ENCODE results near the gene SFXN1.

Gene SFXN1

DNA sequence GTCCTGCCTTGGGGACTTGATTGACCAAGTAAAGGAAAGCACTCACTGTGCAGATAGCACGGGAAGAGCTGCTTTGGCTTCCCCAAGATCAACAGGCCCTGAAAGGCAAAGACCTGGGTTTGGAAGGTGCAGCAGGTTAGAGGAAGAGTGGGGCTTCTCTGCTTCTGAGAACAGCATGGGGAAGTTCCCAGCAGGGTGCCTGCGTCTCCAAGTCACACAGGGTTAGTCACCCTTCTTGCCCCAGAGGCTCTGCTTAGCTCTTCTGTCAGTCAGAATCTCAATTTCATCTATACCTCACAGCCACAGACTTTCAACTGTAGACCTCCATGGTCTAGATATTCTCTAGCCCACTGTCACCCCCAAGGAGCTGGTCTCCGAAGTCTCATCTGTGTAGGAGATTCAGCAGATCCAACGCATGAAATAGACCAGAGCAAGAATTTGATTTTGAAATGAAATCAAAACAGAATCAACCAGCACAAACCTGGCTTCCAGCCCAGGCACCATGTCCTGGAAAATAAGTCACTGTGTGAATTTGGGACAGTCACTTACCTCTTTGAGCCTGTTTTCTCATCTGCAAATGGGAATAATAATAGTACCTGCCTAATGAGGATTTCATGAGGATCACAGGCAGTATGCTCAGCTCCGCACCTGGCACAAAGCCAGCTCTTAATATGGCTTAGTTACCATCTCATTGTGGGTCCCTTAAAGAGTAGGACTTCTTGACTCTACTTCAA is 64.0 kb downstream of the SFXN1 start:
- TF ChIP-seq, protein P1, sequence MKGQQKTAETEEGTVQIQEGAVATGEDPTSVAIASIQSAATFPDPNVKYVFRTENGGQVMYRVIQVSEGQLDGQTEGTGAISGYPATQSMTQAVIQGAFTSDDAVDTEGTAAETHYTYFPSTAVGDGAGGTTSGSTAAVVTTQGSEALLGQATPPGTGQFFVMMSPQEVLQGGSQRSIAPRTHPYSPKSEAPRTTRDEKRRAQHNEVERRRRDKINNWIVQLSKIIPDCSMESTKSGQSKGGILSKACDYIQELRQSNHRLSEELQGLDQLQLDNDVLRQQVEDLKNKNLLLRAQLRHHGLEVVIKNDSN (IDR thresholded peaks at IDR 0.05): no peak
- TF ChIP-seq TEAD4 (IDR thresholded peaks at IDR 0.05): no peak
- no peak for TF ChIP-seq YY1 (IDR thresholded peaks at IDR 0.05; ENCODE audit: low read depth)
- no peak for TF ChIP-seq FOXM1 (IDR thresholded peaks at IDR 0.05; ENCODE audit: borderline replicate concordance, low read depth)
- TF ChIP-seq ZBTB7A (IDR thresholded peaks at IDR 0.05; ENCODE audit: low read depth): no peak
- TF ChIP-seq TAF1 (IDR thresholded peaks at IDR 0.05; ENCODE audit: low read depth): no peak
- TF ChIP-seq EP300 (IDR thresholded peaks at IDR 0.05; ENCODE audit: borderline replicate concordance): no peak
- no peak for TF ChIP-seq CREB1 (IDR thresholded peaks at IDR 0.05; ENCODE audit: low read depth)
- TF ChIP-seq EGR1 (IDR thresholded peaks at IDR 0.05): no peak
- no peak for TF ChIP-seq CEBPB (IDR thresholded peaks at IDR 0.05)
- no peak for TF ChIP-seq RAD21 (IDR thresholded peaks at IDR 0.05; ENCODE audit: low read depth)
- TF ChIP-seq, protein P2, sequence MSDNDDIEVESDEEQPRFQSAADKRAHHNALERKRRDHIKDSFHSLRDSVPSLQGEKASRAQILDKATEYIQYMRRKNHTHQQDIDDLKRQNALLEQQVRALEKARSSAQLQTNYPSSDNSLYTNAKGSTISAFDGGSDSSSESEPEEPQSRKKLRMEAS (IDR thresholded peaks at IDR 0.05): no peak
- no peak for TF ChIP-seq NFIC (IDR thresholded peaks at IDR 0.05)
- TF ChIP-seq, protein P3, sequence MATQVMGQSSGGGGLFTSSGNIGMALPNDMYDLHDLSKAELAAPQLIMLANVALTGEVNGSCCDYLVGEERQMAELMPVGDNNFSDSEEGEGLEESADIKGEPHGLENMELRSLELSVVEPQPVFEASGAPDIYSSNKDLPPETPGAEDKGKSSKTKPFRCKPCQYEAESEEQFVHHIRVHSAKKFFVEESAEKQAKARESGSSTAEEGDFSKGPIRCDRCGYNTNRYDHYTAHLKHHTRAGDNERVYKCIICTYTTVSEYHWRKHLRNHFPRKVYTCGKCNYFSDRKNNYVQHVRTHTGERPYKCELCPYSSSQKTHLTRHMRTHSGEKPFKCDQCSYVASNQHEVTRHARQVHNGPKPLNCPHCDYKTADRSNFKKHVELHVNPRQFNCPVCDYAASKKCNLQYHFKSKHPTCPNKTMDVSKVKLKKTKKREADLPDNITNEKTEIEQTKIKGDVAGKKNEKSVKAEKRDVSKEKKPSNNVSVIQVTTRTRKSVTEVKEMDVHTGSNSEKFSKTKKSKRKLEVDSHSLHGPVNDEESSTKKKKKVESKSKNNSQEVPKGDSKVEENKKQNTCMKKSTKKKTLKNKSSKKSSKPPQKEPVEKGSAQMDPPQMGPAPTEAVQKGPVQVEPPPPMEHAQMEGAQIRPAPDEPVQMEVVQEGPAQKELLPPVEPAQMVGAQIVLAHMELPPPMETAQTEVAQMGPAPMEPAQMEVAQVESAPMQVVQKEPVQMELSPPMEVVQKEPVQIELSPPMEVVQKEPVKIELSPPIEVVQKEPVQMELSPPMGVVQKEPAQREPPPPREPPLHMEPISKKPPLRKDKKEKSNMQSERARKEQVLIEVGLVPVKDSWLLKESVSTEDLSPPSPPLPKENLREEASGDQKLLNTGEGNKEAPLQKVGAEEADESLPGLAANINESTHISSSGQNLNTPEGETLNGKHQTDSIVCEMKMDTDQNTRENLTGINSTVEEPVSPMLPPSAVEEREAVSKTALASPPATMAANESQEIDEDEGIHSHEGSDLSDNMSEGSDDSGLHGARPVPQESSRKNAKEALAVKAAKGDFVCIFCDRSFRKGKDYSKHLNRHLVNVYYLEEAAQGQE (IDR thresholded peaks at IDR 0.05; ENCODE audit: low read depth): no peak
- TF ChIP-seq TCF12 (IDR thresholded peaks at IDR 0.05; ENCODE audit: low read depth): no peak

DNA sequence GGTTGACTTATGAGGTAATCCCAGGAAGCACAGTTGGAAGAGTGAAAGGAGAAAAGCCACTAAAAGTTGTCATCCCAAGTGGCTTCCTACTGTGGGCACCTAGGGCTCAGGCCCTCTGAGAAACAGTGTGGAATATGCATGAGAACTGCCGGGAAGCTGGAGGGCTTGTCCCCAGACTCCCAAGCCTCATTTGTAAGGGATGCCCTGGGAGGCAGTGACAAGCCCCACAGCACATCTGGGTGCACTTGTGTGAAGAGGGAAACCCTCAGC is 64.5 kb downstream of the SFXN1 start:
- no peak for TF ChIP-seq FOXM1 (IDR thresholded peaks at IDR 0.05; ENCODE audit: borderline replicate concordance, low read depth)

GRCh38 chr5:175544108-175544511 is 65.8 kb downstream of the SFXN1 start:
- TF ChIP-seq EGR1 (IDR thresholded peaks at IDR 0.05) (no peak), TAF1 (IDR thresholded peaks at IDR 0.05; ENCODE audit: low read depth) (no peak), CEBPB (IDR thresholded peaks at IDR 0.05) (no peak), TCF12 (IDR thresholded peaks at IDR 0.05; ENCODE audit: low read depth) (no peak), YY1 (IDR thresholded peaks at IDR 0.05; ENCODE audit: low read depth) (no peak), RAD21 (IDR thresholded peaks at IDR 0.05; ENCODE audit: low read depth) (no peak), ZBTB7A (IDR thresholded peaks at IDR 0.05; ENCODE audit: low read depth) (no peak), FOXM1 (IDR thresholded peaks at IDR 0.05; ENCODE audit: borderline replicate concordance, low read depth) (no peak), EP300 (IDR thresholded peaks at IDR 0.05; ENCODE audit: borderline replicate concordance) (no peak), CREB1 (IDR thresholded peaks at IDR 0.05; ENCODE audit: low read depth) (no peak), NFIC (IDR thresholded peaks at IDR 0.05) (no peak), TEAD4 (IDR thresholded peaks at IDR 0.05) (no peak)
- TF ChIP-seq, protein P3 (IDR thresholded peaks at IDR 0.05; ENCODE audit: low read depth): no peak
- TF ChIP-seq, protein P2 (IDR thresholded peaks at IDR 0.05): no peak
- TF ChIP-seq, protein P1 (IDR thresholded peaks at IDR 0.05): no peak

GRCh38 chr5:175544586-175544985 is 66.2 kb downstream of the SFXN1 start:
- TF ChIP-seq CEBPB (IDR thresholded peaks at IDR 0.05): no peak
- TF ChIP-seq TEAD4 (IDR thresholded peaks at IDR 0.05): no peak
- no peak for TF ChIP-seq NFIC (IDR thresholded peaks at IDR 0.05)

- TF ChIP-seq EP300 (IDR thresholded peaks at IDR 0.05; ENCODE audit: borderline replicate concordance) (no peak), TCF12 (IDR thresholded peaks at IDR 0.05; ENCODE audit: low read depth) (no peak), TAF1 (IDR thresholded peaks at IDR 0.05; ENCODE audit: low read depth) (no peak), CREB1 (IDR thresholded peaks at IDR 0.05; ENCODE audit: low read depth) (no peak), FOXM1 (IDR thresholded peaks at IDR 0.05; ENCODE audit: borderline replicate concordance, low read depth) (no peak), TEAD4 (IDR thresholded peaks at IDR 0.05) (no peak), NFIC (IDR thresholded peaks at IDR 0.05) (no peak), ZBTB7A (IDR thresholded peaks at IDR 0.05; ENCODE audit: low read depth) (no peak), EGR1 (IDR thresholded peaks at IDR 0.05) (no peak), CEBPB (IDR thresholded peaks at IDR 0.05) (no peak)
- TF ChIP-seq, protein P2 (IDR thresholded peaks at IDR 0.05): no peak
These were observed 69.5 kb downstream of the SFXN1 start for GRCh38 chr5:175547842-175548241.

All from Ishikawa (cell line).